Stimulated activated CD4-positive, alpha-beta T cell treated with anti-CD3 and anti-CD28 coated beads, Interleukin-4, amount 100 ng/mL, for 48 hours (primary cell): ENCODE results near the gene PRDM16.

Source experiments
- DNase-seq, 2 donors: peaks; one replicate each; pipeline ENCODE4 v3.0.0-alpha.2; 2020; ENCODE audit warnings: low read depth in 2 of 2

The PRDM16 gene

GRCh38 chr1:3032371-3033039 is 36.5 kb upstream of the PRDM16 start:
- DNase-seq: no peak

- DNase-seq: no peak
Observed at GRCh38 chr1:3033040-3033789, 35.8 kb upstream of the PRDM16 start.

GRCh38 chr1:3033790-3034090 is 35.3 kb upstream of the PRDM16 start:
- DNase-seq: no peak

- DNase-seq: no peak
Observed at GRCh38 chr1:3034162-3034561, 34.8 kb upstream of the PRDM16 start.

GRCh38 chr1:3034728-3035562 is 34.1 kb upstream of the PRDM16 start:
- DNase-seq: no peak

- no peak for DNase-seq
Observed at GRCh38 chr1:3035563-3036446, 33.2 kb upstream of the PRDM16 start.

- DNase-seq: no peak
Observed at GRCh38 chr1:3036447-3037280, 32.3 kb upstream of the PRDM16 start.

- DNase-seq: no peak
Observed at GRCh38 chr1:3037281-3038040, 31.5 kb upstream of the PRDM16 start.

- no peak for DNase-seq
Observed at GRCh38 chr1:3038113-3038551, 30.9 kb upstream of the PRDM16 start.

- no peak for DNase-seq
Observed at GRCh38 chr1:3038571-3039181, 30.3 kb upstream of the PRDM16 start.

- DNase-seq: no peak
Observed at GRCh38 chr1:3040004-3040403, 29.0 kb upstream of the PRDM16 start.

- no peak for DNase-seq
Observed at GRCh38 chr1:3042481-3042880, 26.5 kb upstream of the PRDM16 start.

GRCh38 chr1:3049164-3049563 is 19.8 kb upstream of the PRDM16 start:
- DNase-seq: no peak

GRCh38 chr1:3049905-3050304 is 19.1 kb upstream of the PRDM16 start:
- no peak for DNase-seq

GRCh38 chr1:3050603-3051002 is 18.4 kb upstream of the PRDM16 start:
- DNase-seq: no peak

- no peak for DNase-seq
Observed at GRCh38 chr1:3051270-3052268, 17.4 kb upstream of the PRDM16 start.

- no peak for DNase-seq
Observed at GRCh38 chr1:3052501-3052900, 16.5 kb upstream of the PRDM16 start.

- no peak for DNase-seq
Observed at GRCh38 chr1:3053366-3053980, 15.5 kb upstream of the PRDM16 start.
